Endodermal cell (in vitro differentiated cells): ENCODE data around the gene MON1A. TPM values are rescaled to one million over a fixed set of nuclear protein-coding genes. Genes with fewer than 3 reads are reported as not detected.

Experiments
- DNase-seq: peaks from one replicate; pipeline ENCODE4 v3.0.0-alpha.2; 2017
- H3K27ac ChIP-seq: 2 replicates; pipeline ENCODE4 v1.5.1; 2013; ENCODE audit warnings: mild to moderate bottlenecking, low read depth, low read length, moderate library complexity
- H3K27me3 ChIP-seq: 2 replicates; pipeline ENCODE4 v1.6.1; 2013; ENCODE audit warnings: mild to moderate bottlenecking, low read length, moderate library complexity; ENCODE audit not compliant: insufficient read depth, control insufficient read depth, poor library complexity, severe bottlenecking
- H3K36me3 ChIP-seq: 2 replicates; pipeline ENCODE4 v1.7.0; 2013; ENCODE audit warnings: mild to moderate bottlenecking, low read length, moderate library complexity; ENCODE audit not compliant: control insufficient read depth, insufficient read depth
- H3K4me1 ChIP-seq: one replicate; pipeline ENCODE4 v1.7.0; 2013; ENCODE audit warnings: low read length; ENCODE audit not compliant: control insufficient read depth, insufficient read depth
- H3K4me3 ChIP-seq: 2 replicates; pipeline ENCODE4 v1.5.1; 2013; ENCODE audit warnings: mild to moderate bottlenecking, low read length, moderate library complexity
- H3K9ac ChIP-seq: 2 replicates; pipeline ENCODE4 v1.6.1; 2013; ENCODE audit warnings: mild to moderate bottlenecking, low read length, moderate library complexity; ENCODE audit not compliant: poor library complexity, severe bottlenecking; ENCODE audit errors: extremely low read depth
- H3K9me3 ChIP-seq: 2 replicates; pipeline ENCODE4 v1.6.1; 2013; ENCODE audit warnings: mild to moderate bottlenecking, low read length, moderate library complexity; ENCODE audit not compliant: control insufficient read depth
- H3K27ac Mint-ChIP-seq: 2 replicates; pipeline ENCODE4 v1.8.0; 2020; ENCODE audit warnings: mixed read lengths
- H3K27me3 Mint-ChIP-seq: 2 replicates; pipeline ENCODE4 v1.8.0; 2021; ENCODE audit warnings: mild to moderate bottlenecking, mixed read lengths; ENCODE audit not compliant: insufficient read depth
- H3K36me3 Mint-ChIP-seq: 2 replicates; pipeline ENCODE4 v1.8.0; 2020; ENCODE audit warnings: low read depth, mixed read lengths
- H3K4me1 Mint-ChIP-seq: 2 replicates; pipeline ENCODE4 v1.8.0; 2020; ENCODE audit warnings: mixed read lengths
- H3K4me3 Mint-ChIP-seq: 2 replicates; pipeline ENCODE4 v1.8.0; 2020; ENCODE audit warnings: mild to moderate bottlenecking, moderate library complexity, mixed read lengths
- H3K9me3 Mint-ChIP-seq: 2 replicates; pipeline ENCODE4 v1.8.0; 2020; ENCODE audit warnings: mild to moderate bottlenecking, mixed read lengths
- WGBS, 2 experiments: methylation state at CpG; one replicate each; pipeline versions ENCODE4 v1.1.5 to v1.1.7; 2013; ENCODE audit warnings: missing lambda C conversion rate in 2 of 2, mixed read lengths in 1 of 2; ENCODE audit not compliant: insufficient coverage in 1 of 2, insufficient read length in 1 of 2; 5-methylcytosine and 5-hydroxymethylcytosine counted together
- total RNA-seq, 2 donors: library from RNA; stranded (reverse); fragmentation: NEBNext Ultra II Directional in 1 of 2; extraction: Animal tissue kit (Norgen Biotek cat#: 25700) in 1 of 2; gene quantifications; 2 replicates in 1 of 2; 3 replicates in 1 of 2; pipeline ENCODE4 v1.2.1, GENCODE V29; 2021
- TF ChIP-seq, protein P1 (sequence below): fragments of 200-600 bp; sonication (generic); conservative IDR thresholded peaks from 2 replicates; pipeline ENCODE4 v1.5.0; 2021; ENCODE audit warnings: antibody characterized with exemption, mild to moderate bottlenecking

Gene MON1A
- total RNA-seq, 2 donors from 2014 or later = 4.1 to 6.2 TPM

DNA sequence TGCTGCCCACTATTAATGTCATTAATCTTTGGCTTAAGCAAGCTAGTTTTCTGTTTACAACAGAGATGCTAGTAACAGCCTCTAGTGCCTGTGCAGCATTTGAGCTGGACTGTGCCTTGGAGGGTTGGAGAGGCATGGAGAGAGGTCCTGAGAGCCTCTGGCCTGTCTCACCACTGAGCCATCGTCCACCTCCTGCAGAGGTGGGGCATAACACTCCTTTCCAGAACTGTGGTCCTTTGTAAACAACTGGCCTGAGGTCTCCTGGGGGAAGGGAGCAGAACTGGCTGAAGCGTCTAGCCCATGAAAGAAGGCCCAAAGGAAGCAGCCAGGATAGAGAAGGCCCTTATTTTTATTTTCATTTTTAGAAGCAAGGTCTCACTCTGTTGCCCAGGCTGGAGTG lies 49.9 kb downstream of the MON1A start:
- TF ChIP-seq, protein P1, sequence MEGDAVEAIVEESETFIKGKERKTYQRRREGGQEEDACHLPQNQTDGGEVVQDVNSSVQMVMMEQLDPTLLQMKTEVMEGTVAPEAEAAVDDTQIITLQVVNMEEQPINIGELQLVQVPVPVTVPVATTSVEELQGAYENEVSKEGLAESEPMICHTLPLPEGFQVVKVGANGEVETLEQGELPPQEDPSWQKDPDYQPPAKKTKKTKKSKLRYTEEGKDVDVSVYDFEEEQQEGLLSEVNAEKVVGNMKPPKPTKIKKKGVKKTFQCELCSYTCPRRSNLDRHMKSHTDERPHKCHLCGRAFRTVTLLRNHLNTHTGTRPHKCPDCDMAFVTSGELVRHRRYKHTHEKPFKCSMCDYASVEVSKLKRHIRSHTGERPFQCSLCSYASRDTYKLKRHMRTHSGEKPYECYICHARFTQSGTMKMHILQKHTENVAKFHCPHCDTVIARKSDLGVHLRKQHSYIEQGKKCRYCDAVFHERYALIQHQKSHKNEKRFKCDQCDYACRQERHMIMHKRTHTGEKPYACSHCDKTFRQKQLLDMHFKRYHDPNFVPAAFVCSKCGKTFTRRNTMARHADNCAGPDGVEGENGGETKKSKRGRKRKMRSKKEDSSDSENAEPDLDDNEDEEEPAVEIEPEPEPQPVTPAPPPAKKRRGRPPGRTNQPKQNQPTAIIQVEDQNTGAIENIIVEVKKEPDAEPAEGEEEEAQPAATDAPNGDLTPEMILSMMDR = no peak
- H3K4me1 ChIP-seq = peaks cover 10% of the 10 kb centered on the region
- H3K27ac Mint-ChIP-seq = no peak overlapping the region
- H3K9ac ChIP-seq = no peak overlapping the region
- H3K27ac ChIP-seq = no peak overlapping the region
- peaks cover 8% of the 10 kb centered on the region for H3K4me1 Mint-ChIP-seq
- no peak overlapping the region for H3K4me3 Mint-ChIP-seq
- no peaks in the 10 kb centered on the region for H3K36me3 ChIP-seq
- whole genome bisulfite sequencing, 2 experiments = 82 to 86% methylated on average over 2 of the region's 2 CpGs
- H3K27me3 Mint-ChIP-seq = peaks cover 5% of the 10 kb centered on the region
- H3K9me3 Mint-ChIP-seq = no peaks in the 10 kb centered on the region
- no peaks in the 10 kb centered on the region for H3K36me3 Mint-ChIP-seq
- no peaks in the 10 kb centered on the region for H3K9me3 ChIP-seq
- no peaks in the 10 kb centered on the region for H3K27me3 ChIP-seq
- no peak overlapping the region for H3K4me3 ChIP-seq
- DNase-seq = no peak

DNA sequence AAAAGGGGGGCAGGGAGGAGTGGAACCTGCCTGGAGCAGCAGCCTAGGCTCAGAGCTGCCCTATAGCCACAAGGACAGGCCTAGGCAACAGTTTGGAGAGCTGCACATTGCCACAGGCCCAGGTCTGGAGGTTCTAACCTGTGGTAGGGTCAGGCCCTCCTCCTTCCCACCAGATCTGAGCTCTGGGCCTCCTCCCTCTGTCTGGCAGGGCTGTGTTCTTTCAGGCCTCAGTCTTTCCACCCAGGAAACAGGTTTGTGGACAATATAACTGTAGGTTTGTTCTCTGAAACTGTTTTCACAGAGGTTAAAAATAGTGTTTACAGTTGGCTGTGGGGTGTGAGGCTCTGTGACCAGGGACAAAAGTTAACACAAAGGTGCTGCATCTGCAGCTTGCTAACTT lies 50.9 kb downstream of the MON1A start:
- TF ChIP-seq, protein P1 = no peak
- H3K9ac ChIP-seq = no peak overlapping the region
- no peak overlapping the region for H3K4me3 Mint-ChIP-seq

DNA sequence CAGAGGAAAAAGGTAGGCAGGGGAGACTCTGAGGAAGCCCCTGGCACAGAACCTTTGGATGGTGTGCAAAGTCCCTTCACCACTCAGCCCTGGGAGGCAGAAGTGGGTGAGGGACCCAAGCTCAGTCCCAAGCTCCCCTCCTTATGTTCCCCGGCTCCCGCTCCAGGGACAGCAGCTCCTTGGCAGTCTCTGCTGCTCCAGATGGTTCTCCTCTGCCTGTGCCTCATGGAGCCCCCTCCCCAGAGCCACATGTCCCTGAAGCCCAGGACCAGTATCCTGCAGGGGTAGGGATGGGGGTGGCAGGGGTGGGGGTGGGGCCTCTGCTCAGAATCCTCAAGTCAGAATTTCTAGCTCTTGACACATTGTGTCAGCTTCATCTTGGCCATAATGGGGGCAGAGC lies 51.9 kb downstream of the MON1A start:
- Mint-ChIP-seq H3K27ac (no peak overlapping the region), H3K4me3 (no peak overlapping the region), H3K27me3 (peaks cover 8% of the 10 kb centered on the region), H3K36me3 (no peaks in the 10 kb centered on the region), H3K4me1 (peaks cover 8% of the 10 kb centered on the region), H3K9me3 (no peaks in the 10 kb centered on the region)
- DNase-seq = no peak
- Histone ChIP-seq H3K9me3 (no peaks in the 10 kb centered on the region), H3K9ac (no peak overlapping the region), H3K27me3 (no peaks in the 10 kb centered on the region), H3K36me3 (no peaks in the 10 kb centered on the region), H3K4me3 (no peak overlapping the region), H3K27ac (no peak overlapping the region), H3K4me1 (peaks cover 10% of the 10 kb centered on the region)
- 92% methylated on average over 2 of the region's 2 CpGs; no CpG with 5 or more reads in 1 of the 2 experiments for WGBS, 2 experiments
- TF ChIP-seq, protein P1 = no peak

More for the DNA sequence above, 50.9 kb downstream of the MON1A start:
- Histone ChIP-seq H3K4me1 (peaks cover 10% of the 10 kb centered on the region), H3K9me3 (no peaks in the 10 kb centered on the region), H3K27ac (no peak overlapping the region), H3K4me3 (no peak overlapping the region), H3K27me3 (no peaks in the 10 kb centered on the region), H3K36me3 (no peaks in the 10 kb centered on the region)
- H3K36me3 Mint-ChIP-seq = no peaks in the 10 kb centered on the region
- DNase-seq = no peak
- peaks cover 8% of the 10 kb centered on the region for H3K27me3 Mint-ChIP-seq
- no peaks in the 10 kb centered on the region for H3K9me3 Mint-ChIP-seq
- H3K27ac Mint-ChIP-seq = no peak overlapping the region
- peaks cover 8% of the 10 kb centered on the region for H3K4me1 Mint-ChIP-seq
